GM19240 (cell line): ENCODE measurements around the gene NSUN7.

Experiments
- DNase-seq: peaks from one replicate; pipeline ENCODE4 v3.0.0; 2011; ENCODE audit warnings: low spot score; ENCODE audit not compliant: insufficient read length

Gene NSUN7

GRCh38 chr4:40844261-40844660, 94.5 kb downstream of the NSUN7 start:
- no peak for DNase-seq

GRCh38 chr4:40845154-40845835, 95.5 kb downstream of the NSUN7 start:
- no peak for DNase-seq

GRCh38 chr4:40846532-40846931, 96.8 kb downstream of the NSUN7 start:
- DNase-seq, result no peak

GRCh38 chr4:40848251-40848650, 98.5 kb downstream of the NSUN7 start:
- no peak for DNase-seq

GRCh38 chr4:40848940-40849339, 99.2 kb downstream of the NSUN7 start:
- no peak for DNase-seq

- DNase-seq, result no peak
These were observed 100.7 kb downstream of the NSUN7 start for GRCh38 chr4:40850496-40850895.

GRCh38 chr4:40856277-40856839, 106.6 kb downstream of the NSUN7 start:
- DNase-seq, result no peak

- peak; percentile 58 for DNase-seq
These were observed 107.1 kb downstream of the NSUN7 start for GRCh38 chr4:40856840-40857362.

GRCh38 chr4:40857956-40858355, 108.2 kb downstream of the NSUN7 start:
- DNase-seq, result no peak

- no peak for DNase-seq
These were observed 109.2 kb downstream of the NSUN7 start for GRCh38 chr4:40858962-40859361.
